SW 1271 (cell line): ENCODE data around the gene GIMAP8.
"Not testable (repeated sequence)": the region's sequence is repeated elsewhere in the genome, so short reads cannot be mapped to it uniquely, and the experiment has no call there.

Source experiments
- DNase-seq, 2 experiments: peaks; one replicate each; lab custom pipeline; 2025; lab: John Stamatoyannopoulos, UW

The GIMAP8 gene

GRCh38 chr7:150514748-150515222 lies 64.4 kb downstream of the GIMAP8 start, which contains the start of gene GIMAP7:
Gene GIMAP7, plus strand, starts transcription at chr7:150514872. Its CDS starts 5,103 bp downstream, at chr7:150519975.
- DNase-seq: no peak

GRCh38 chr7:150515248-150516147 lies 65.1 kb downstream of the GIMAP8 start:
- no peak for DNase-seq

GRCh38 chr7:150516956-150517745 lies 66.7 kb downstream of the GIMAP8 start:
- DNase-seq: no peak

- no peak for DNase-seq
These were observed 68.9 kb downstream of the GIMAP8 start for GRCh38 chr7:150519310-150519709.

GRCh38 chr7:150520145-150520544 lies 69.7 kb downstream of the GIMAP8 start:
- DNase-seq: no peak

GRCh38 chr7:150522931-150523330 lies 72.5 kb downstream of the GIMAP8 start:
- DNase-seq: not testable (repeated sequence)

- DNase-seq: no peak
These were observed 73.6 kb downstream of the GIMAP8 start for GRCh38 chr7:150524018-150524417.
